SK-N-SH treated with all-trans-retinoic acid at 6 μM for 48 hours (cell line): ENCODE results near the gene S100A16.
A peak's percentile ranks its signal among the peaks of the same experiment; 100 is the strongest.

Experiments used
- ARNTL ChIP-seq: fragments of 450-650 bp; formaldehyde crosslinking; IDR thresholded peaks from 2 replicates; pipeline ENCODE4 v1.5.0; 2020; ENCODE audit warnings: low read depth, mild to moderate bottlenecking, moderate library complexity, borderline replicate concordance
- CREB5 ChIP-seq: fragments of 250-450 bp; sonication (Bioruptor Pico); IDR thresholded peaks from 2 replicates; pipeline ENCODE4 v1.5.1; 2020; ENCODE audit warnings: low read depth, mild to moderate bottlenecking, moderate library complexity
- GLIS3 ChIP-seq: fragments of 250-450 bp; sonication (Bioruptor Pico); IDR thresholded peaks from 2 replicates; pipeline ENCODE4 v1.5.0; 2020; ENCODE audit warnings: mild to moderate bottlenecking, moderate library complexity
- PATZ1 ChIP-seq: fragments of 250-450 bp; sonication (Bioruptor Pico); IDR thresholded peaks from 2 replicates; pipeline ENCODE4 v1.8.0; 2020; ENCODE audit warnings: mild to moderate bottlenecking, moderate library complexity, borderline replicate concordance
- SNAI2 ChIP-seq: fragments of 250-450 bp; sonication (Bioruptor Pico); IDR thresholded peaks from 2 replicates; pipeline ENCODE4 v1.5.0; 2020; ENCODE audit warnings: mild to moderate bottlenecking, moderate library complexity
- TOX ChIP-seq: fragments of 250-450 bp; sonication (Bioruptor Pico); IDR thresholded peaks from 2 replicates; pipeline ENCODE4 v1.8.0; 2021; ENCODE audit warnings: mild to moderate bottlenecking, moderate library complexity, borderline replicate concordance
- ZFP30 ChIP-seq: fragments of 450-650 bp; formaldehyde crosslinking; IDR thresholded peaks from 2 replicates; pipeline ENCODE4 v1.5.0; 2022; ENCODE audit warnings: mild to moderate bottlenecking, moderate library complexity
- TF ChIP-seq, protein P1 (sequence below): fragments of 250-450 bp; sonication (Bioruptor Pico); IDR thresholded peaks from 2 replicates; pipeline ENCODE4 v1.5.1; 2021; ENCODE audit warnings: mild to moderate bottlenecking, moderate library complexity

DNA sequence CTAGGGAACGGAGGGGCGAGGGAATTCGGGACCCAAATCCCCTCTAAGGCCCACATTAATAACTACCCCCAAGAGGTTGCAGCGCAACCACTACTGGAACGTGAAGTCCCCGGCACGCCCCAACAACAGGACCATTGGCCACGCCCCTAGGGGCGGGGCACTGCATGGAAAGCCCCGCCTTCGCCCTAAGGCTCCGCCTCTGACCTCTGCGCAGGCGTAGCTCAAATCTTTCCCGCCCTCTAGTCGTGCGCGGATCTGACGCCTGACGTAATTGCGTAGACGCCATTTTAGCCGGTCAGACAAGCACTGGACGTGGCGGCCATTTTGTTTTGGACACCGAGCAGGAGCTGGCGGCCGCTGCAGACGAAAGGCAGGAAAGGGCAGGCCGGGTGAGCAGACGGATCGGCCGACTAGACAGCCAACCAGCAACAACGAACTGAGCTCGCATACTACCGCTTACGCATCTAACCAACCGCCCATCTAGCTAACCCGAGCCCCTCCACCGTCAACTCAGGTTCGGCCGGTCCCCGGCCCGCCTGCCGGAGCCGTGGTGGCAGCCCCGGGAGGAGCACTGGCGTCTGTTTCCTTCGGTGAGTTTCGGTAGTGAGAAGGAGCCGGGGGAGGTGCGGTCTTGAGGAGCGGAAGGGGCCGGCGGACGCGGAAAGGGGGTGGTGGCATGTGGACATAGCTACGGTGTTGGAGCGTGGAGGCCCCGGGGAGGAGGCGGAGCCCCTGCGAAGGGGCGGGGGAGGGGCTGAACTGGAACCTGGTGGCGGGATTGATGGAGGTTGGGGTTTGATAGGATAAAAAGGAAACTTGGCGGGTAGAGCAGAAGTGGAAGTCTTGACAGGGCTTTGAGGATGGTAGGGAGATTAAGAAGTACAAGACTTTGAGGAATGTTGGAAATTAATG is 21.1 kb upstream of the S100A16 start, which contains the start of gene CHTOP:
- TF ChIP-seq GLIS3 (CRISPR knock-in tag) (no peak), PATZ1 (CRISPR knock-in tag) (0 out of 2 replicates have a peak, but pooled peaks have one; percentile 33), ZFP30 (CRISPR knock-in tag) (no peak), CREB5 (CRISPR knock-in tag) (no peak), ARNTL (CRISPR knock-in tag) (no peak), TOX (CRISPR knock-in tag) (no peak), SNAI2 (CRISPR knock-in tag) (no peak)
- TF ChIP-seq, protein P1, sequence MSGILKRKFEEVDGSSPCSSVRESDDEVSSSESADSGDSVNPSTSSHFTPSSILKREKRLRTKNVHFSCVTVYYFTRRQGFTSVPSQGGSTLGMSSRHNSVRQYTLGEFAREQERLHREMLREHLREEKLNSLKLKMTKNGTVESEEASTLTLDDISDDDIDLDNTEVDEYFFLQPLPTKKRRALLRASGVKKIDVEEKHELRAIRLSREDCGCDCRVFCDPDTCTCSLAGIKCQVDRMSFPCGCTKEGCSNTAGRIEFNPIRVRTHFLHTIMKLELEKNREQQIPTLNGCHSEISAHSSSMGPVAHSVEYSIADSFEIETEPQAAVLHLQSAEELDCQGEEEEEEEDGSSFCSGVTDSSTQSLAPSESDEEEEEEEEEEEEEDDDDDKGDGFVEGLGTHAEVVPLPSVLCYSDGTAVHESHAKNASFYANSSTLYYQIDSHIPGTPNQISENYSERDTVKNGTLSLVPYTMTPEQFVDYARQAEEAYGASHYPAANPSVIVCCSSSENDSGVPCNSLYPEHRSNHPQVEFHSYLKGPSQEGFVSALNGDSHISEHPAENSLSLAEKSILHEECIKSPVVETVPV (CRISPR knock-in tag): no peak
